Adrenal gland (tissue), 12 donors: ENCODE measurements around the gene CSNK1A1. TPM values are rescaled to one million over a fixed set of nuclear protein-coding genes. Genes with fewer than 3 reads are reported as not detected.
A peak's percentile ranks its signal among the peaks of the same experiment; 100 is the strongest.

ENCODE experiments used
- DNase-seq, 7 donors: peaks; one replicate each; pipeline ENCODE4 v3.0.0-alpha.2; 2019 to 2020
- H3K27ac ChIP-seq, 5 donors: fragments of 200-600 bp; sonication (generic) in 4 of 5; 1 replicate in 3 of 5; 2 replicates in 2 of 5; pipeline versions ENCODE4 v1.5.1 to v1.8.0; 2016 to 2020; ENCODE audit warnings: mild to moderate bottlenecking in 1 of 5
- H3K27me3 ChIP-seq: fragments of 200-600 bp; 2 replicates; pipeline ENCODE4 v1.8.0; 2021
- H3K36me3 ChIP-seq, 2 donors: fragments of 200-600 bp; replicated peaks in 1 of 2; 1 replicate in 1 of 2; 2 replicates in 1 of 2; pipeline versions ENCODE4 v1.5.1 to v1.8.0; 2018 to 2022
- H3K4me1 ChIP-seq, 2 donors: fragments of 200-600 bp; replicated peaks in 1 of 2; 1 replicate in 1 of 2; 2 replicates in 1 of 2; pipeline versions ENCODE4 v1.5.1 to v1.8.0; 2018 to 2021
- H3K4me3 ChIP-seq, 4 donors: fragments of 200-600 bp; sonication (generic) in 3 of 4; one replicate each; pipeline ENCODE4 v1.5.1; 2016 to 2018
- H3K9me3 ChIP-seq, 3 donors: fragments of 200-600 bp; sonication (generic) in 1 of 3; replicated peaks in 1 of 3; 1 replicate in 2 of 3; 2 replicates in 1 of 3; pipeline versions ENCODE4 v1.5.1 to v1.8.0; 2016 to 2021
- POLR2A ChIP-seq, 2 donors: fragments of 450-650 bp; IDR thresholded peaks; one replicate each; pipeline ENCODE4 v1.6.1; 2017; ENCODE audit warnings: antibody characterized with exemption in 2 of 2, mild to moderate bottlenecking in 2 of 2, moderate library complexity in 1 of 2
- WGBS, 4 donors: extraction: QIAGEN DNeasy Blood & Tissue Kit in 2 of 4; methylation state at CpG; one replicate each; pipeline versions ENCODE4 v1.1.5 to v1.1.7; 2013 to 2017; 5-methylcytosine and 5-hydroxymethylcytosine counted together
- intact Hi-C, 2 donors: fragments of 100-400 bp; cut with DNase I; formaldehyde crosslinking; loops; one replicate each; pipeline versions ENCODE4 v1.14.1 to v1.15.0; 2022 to 2023
- polyA plus RNA-seq, 3 donors: library from polyadenylated mRNA; stranded (reverse); fragments of 200-250 nt in 2 of 3; fragments of 350-450 nt in 1 of 3; fragmentation: Illumina TruSeq in 1 of 3; extraction: RNeasy Lipid Tissue Mini Kit (QIAGEN cat#74804) in 1 of 3; gene quantifications; one replicate each; pipeline ENCODE4 v1.2.3, GENCODE V29; 2013 to 2014
- total RNA-seq, 9 donors: library from RNA; depleted of rRNA in 4 of 9; stranded (reverse); fragments of >200 nt in 4 of 9; fragments of 120-200 nt in 1 of 9; fragmentation: NEBNext Ultra II Directional in 1 of 9; extraction: Animal tissue kit (Norgen Biotek cat#: 25700) in 1 of 9; gene quantifications; one replicate each; pipeline versions ENCODE4 v1.1.0 to v1.2.4, GENCODE V29; 2013 to 2023
- TF ChIP-seq, protein P1 (sequence below), 6 experiments: fragments of 450-650 bp in 4 of 6; fragments of 200-600 bp in 2 of 6; sonication (generic) in 1 of 6; IDR thresholded peaks; 1 replicate in 5 of 6; 2 replicates in 1 of 6; pipeline versions ENCODE4 v1.5.1 to v1.8.0; 2016 to 2021; ENCODE audit warnings: antibody characterized with exemption in 6 of 6, mild to moderate bottlenecking in 2 of 6, moderate library complexity in 1 of 6
- donor health status: healthy with polysubstance abuse.
- donor health status: Bipolar disorder and iron deficiency.
- donor health status: DM: yes; HTN: yes; CAD: no.
- donor health status: DM: no; HTN: no; CAD: no.
- donor health status: DM: no; HTN: no; CAD: no.
- donor health status: DM: yes; HTN: yes; CAD: no.

Gene CSNK1A1
- total and polyA plus RNA-seq, 12 donors = 51.0 to 301 (median 220) TPM

DNA sequence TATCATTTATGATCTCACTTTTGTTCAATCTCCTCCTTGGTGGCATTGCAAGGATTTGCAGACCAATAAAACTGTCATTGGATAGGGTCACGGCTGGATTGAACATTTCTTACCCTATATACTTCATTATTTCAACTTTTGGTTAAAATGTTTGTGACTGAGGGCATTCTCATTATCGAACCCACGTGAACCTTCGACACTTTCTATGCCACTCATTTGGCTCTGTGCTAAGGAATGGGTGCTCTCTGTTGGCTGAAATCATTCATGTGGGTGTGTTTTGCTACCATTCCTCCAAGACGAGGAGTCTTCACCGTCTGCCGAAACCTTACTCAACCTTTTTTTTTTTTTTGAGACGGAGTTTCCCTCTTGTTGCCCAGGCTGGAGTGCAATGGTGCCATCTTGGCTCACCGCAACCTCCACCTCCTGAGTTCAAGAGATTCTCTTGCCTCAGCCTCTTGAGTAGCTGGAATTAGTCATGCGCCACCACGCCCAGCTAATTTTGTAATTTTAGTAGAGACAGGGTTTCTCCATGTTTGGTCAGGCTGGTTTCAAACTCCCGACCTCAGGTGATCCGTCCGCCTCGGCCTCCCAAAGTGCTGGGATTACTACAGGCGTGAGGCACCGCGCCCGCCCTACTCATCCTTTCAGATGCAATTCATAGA, 62.5 kb downstream of the CSNK1A1 start:
- H3K36me3 ChIP-seq = peaks cover 0 to 3% of the 10 kb centered on the region in 2 donors
- no peak overlapping the region for H3K27ac ChIP-seq
- H3K4me1 ChIP-seq = peaks cover 22 to 36% of the 10 kb centered on the region in 2 donors
- DNase-seq = peak in 3 of 7 donors; percentile 19 to 70 (median 35)
- TF ChIP-seq POLR2A (IDR thresholded peaks at IDR 0.05) = no peak
- TF ChIP-seq, protein P1, sequence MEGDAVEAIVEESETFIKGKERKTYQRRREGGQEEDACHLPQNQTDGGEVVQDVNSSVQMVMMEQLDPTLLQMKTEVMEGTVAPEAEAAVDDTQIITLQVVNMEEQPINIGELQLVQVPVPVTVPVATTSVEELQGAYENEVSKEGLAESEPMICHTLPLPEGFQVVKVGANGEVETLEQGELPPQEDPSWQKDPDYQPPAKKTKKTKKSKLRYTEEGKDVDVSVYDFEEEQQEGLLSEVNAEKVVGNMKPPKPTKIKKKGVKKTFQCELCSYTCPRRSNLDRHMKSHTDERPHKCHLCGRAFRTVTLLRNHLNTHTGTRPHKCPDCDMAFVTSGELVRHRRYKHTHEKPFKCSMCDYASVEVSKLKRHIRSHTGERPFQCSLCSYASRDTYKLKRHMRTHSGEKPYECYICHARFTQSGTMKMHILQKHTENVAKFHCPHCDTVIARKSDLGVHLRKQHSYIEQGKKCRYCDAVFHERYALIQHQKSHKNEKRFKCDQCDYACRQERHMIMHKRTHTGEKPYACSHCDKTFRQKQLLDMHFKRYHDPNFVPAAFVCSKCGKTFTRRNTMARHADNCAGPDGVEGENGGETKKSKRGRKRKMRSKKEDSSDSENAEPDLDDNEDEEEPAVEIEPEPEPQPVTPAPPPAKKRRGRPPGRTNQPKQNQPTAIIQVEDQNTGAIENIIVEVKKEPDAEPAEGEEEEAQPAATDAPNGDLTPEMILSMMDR (IDR thresholded peaks at IDR 0.05) = no peak
- WGBS, 4 donors = 75 to 81% (median 79%) methylated on average over 19 of the region's 19 CpGs
- no peaks in the 10 kb centered on the region for H3K9me3 ChIP-seq
- intact Hi-C loops = no loop called here
- H3K4me3 ChIP-seq = no peak overlapping the region
- H3K27me3 ChIP-seq = no peaks in the 10 kb centered on the region

DNA sequence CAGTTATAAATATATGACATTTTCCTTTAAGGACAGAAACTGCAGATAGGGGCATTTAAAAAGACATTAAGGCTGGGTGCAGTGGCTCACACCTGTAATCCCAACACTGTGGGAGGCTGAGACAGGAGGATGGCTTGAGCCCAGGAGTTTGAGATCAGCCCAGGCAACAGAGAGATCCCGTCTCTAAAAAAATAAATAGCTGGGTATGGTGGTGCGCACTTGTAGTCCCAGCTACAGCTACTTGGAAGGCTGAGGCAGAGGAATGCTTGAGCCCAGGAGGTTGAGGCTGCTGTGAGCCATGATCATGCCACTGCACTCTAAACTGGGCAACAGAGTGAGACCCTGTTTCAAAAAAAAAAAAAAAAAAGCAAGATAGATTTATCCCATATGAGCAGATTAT, 63.6 kb downstream of the CSNK1A1 start:
- Histone ChIP-seq H3K4me1 (peaks cover 22 to 36% of the 10 kb centered on the region in 2 donors), H3K27ac (peak overlapping the region in 4 of 5 donors; percentile 53 to 87 (median 76)), H3K9me3 (no peaks in the 10 kb centered on the region), H3K4me3 (no peak overlapping the region), H3K36me3 (no peaks in the 10 kb centered on the region), H3K27me3 (no peaks in the 10 kb centered on the region)
- intact Hi-C loops = no loop called here
- WGBS, 4 donors = 68 to 79% (median 71%) methylated on average over 2 of the region's 2 CpGs
- TF ChIP-seq POLR2A (IDR thresholded peaks at IDR 0.05) = no peak
- TF ChIP-seq, protein P1 (IDR thresholded peaks at IDR 0.05) = no peak
- peak in 3 of 7 donors; percentile 11 to 51 (median 21) for DNase-seq

DNA sequence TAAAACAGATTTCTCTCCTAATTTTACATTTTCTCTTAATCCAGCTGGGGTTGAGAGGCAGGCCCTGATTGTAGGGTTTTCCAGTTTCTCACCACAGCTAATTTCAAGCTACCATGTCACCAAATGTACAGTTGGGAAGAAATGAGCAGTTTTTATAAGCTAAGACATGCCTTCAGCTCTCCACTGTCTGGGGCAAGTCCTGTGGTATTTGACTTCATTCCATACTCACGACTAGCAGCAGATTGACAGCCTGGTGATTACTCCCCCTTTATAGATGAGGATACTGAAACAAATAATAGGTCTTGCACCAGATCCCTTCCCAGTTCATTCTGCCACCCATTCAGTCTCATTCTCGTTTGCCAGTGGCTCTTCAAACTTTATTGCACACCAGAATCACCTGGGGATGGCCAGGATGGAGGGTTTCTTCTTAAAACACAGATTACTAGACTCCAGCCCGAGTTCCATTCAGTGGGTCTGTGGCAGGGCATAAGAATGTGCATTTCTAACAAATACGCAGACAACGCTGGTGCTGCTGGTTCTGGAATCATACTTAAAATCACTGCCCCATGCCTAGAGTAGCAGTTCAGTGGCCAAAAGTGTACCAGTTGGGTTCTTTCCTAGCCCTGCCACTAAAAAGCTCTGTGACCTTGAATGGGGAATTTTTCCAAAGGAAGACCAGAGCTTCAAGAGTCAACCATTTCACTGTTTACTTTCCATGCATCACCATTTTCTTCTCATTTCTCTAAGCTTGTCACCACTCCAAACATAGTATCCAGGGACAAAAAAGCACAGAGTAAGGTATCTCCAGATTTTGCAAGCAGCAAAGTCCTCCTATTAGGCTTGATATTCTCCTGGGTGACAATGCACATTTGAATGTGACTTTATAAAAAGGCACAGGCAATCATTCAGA, 64.3 kb downstream of the CSNK1A1 start:
- Histone ChIP-seq H3K9me3 (no peaks in the 10 kb centered on the region), H3K27ac (peak overlapping the region; percentile 53 to 87 (median 71)), H3K4me1 (peaks cover 22 to 40% of the 10 kb centered on the region in 2 donors), H3K27me3 (no peaks in the 10 kb centered on the region), H3K36me3 (no peaks in the 10 kb centered on the region), H3K4me3 (no peak overlapping the region)
- intact Hi-C loops = no loop called here
- 67 to 82% (median 69%) methylated on average over 5 of the region's 5 CpGs for WGBS, 4 donors
- peak in 3 of 7 donors; percentile 15 to 52 (median 24) for DNase-seq
- no peak for TF ChIP-seq POLR2A (IDR thresholded peaks at IDR 0.05)
- TF ChIP-seq, protein P1 (IDR thresholded peaks at IDR 0.05) = no peak
